Osteocyte (in vitro differentiated cells): ENCODE data around the gene CWC27. TPM values are rescaled to one million over a fixed set of nuclear protein-coding genes. Genes with fewer than 3 reads are reported as not detected.

Source experiments
- DNase-seq: peaks from one replicate; pipeline ENCODE4 v3.0.0; 2021; ENCODE audit warnings: mixed read lengths; ENCODE audit not compliant: unreplicated experiment; ENCODE audit errors: extremely low spot score
- H3K27ac Mint-ChIP-seq: one replicate; pipeline ENCODE4 v1.8.0; 2021; ENCODE audit warnings: mild to moderate bottlenecking, mixed read lengths; ENCODE audit not compliant: unreplicated experiment
- H3K27me3 Mint-ChIP-seq: one replicate; pipeline ENCODE4 v1.8.0; 2021; ENCODE audit warnings: mixed read lengths; ENCODE audit not compliant: unreplicated experiment
- H3K36me3 Mint-ChIP-seq: one replicate; pipeline ENCODE4 v1.8.0; 2021; ENCODE audit warnings: mixed read lengths; ENCODE audit not compliant: unreplicated experiment
- H3K4me1 Mint-ChIP-seq: one replicate; pipeline ENCODE4 v1.8.0; 2021; ENCODE audit warnings: mixed read lengths; ENCODE audit not compliant: unreplicated experiment
- H3K4me3 Mint-ChIP-seq: one replicate; pipeline ENCODE4 v1.8.0; 2021; ENCODE audit warnings: mild to moderate bottlenecking, moderate library complexity, mixed read lengths; ENCODE audit not compliant: unreplicated experiment
- H3K9me3 Mint-ChIP-seq: one replicate; pipeline ENCODE4 v1.8.0; 2021; ENCODE audit warnings: mixed read lengths; ENCODE audit not compliant: unreplicated experiment
- total RNA-seq: library from RNA; stranded (reverse); gene quantifications from 2 replicates; pipeline ENCODE4 v1.2.1, GENCODE V29; 2021
- TF ChIP-seq, protein P1 (sequence below): fragments of 200-600 bp; sonication (generic); IDR thresholded peaks from 2 replicates; pipeline ENCODE4 v1.5.0; 2021; ENCODE audit warnings: antibody characterized with exemption, mild to moderate bottlenecking, moderate library complexity

Gene CWC27
- total RNA-seq, 1 donor from 2014 or later = 24.7 TPM

DNA sequence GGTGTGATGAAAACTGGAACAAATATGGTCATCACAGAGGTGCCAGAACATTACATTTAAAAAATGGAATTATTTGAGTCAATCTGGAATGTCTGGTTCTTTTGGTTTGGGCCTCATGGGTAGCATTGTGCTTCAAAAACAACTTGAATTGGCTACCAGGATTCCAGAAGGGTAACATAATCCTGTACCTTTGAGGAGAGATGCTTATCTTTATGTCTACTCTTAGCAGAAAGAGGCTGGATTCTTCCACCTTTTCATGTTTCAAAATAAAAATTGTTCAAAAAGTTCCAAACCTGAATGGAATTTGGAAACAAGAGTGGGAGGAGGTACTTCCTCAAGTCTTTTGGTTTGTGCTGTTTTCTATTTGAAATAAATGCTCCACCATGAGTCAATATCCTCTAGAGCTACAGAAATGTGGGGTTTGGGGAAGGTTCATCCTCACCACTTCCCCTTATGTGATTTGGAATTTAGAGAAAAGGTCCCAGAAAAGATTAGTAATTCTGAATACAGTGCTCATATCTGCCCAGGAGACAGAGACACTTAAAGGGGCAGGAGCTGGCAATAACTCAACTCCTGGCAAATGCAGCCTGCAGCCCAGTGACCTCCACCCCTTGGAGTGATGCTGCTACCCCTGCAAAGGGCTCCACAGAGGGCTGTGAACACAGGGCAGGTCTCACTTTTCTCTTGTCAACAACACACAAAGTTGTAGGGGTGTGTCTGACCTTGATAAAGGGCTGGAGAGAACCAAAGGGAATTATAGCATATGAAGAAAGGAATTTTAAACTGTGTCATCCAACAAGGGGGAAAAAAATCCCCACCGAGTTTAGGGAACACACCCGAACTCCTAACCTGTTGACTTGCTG, 272.8 kb downstream of the CWC27 start:
- no peak overlapping the region for H3K27ac Mint-ChIP-seq
- no peaks in the 10 kb centered on the region for H3K9me3 Mint-ChIP-seq
- no peak for DNase-seq
- H3K27me3 Mint-ChIP-seq = no peaks in the 10 kb centered on the region
- peaks cover 12% of the 10 kb centered on the region for H3K4me1 Mint-ChIP-seq
- no peaks in the 10 kb centered on the region for H3K36me3 Mint-ChIP-seq
- H3K4me3 Mint-ChIP-seq = no peak overlapping the region
- TF ChIP-seq, protein P1, sequence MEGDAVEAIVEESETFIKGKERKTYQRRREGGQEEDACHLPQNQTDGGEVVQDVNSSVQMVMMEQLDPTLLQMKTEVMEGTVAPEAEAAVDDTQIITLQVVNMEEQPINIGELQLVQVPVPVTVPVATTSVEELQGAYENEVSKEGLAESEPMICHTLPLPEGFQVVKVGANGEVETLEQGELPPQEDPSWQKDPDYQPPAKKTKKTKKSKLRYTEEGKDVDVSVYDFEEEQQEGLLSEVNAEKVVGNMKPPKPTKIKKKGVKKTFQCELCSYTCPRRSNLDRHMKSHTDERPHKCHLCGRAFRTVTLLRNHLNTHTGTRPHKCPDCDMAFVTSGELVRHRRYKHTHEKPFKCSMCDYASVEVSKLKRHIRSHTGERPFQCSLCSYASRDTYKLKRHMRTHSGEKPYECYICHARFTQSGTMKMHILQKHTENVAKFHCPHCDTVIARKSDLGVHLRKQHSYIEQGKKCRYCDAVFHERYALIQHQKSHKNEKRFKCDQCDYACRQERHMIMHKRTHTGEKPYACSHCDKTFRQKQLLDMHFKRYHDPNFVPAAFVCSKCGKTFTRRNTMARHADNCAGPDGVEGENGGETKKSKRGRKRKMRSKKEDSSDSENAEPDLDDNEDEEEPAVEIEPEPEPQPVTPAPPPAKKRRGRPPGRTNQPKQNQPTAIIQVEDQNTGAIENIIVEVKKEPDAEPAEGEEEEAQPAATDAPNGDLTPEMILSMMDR = no peak

DNA sequence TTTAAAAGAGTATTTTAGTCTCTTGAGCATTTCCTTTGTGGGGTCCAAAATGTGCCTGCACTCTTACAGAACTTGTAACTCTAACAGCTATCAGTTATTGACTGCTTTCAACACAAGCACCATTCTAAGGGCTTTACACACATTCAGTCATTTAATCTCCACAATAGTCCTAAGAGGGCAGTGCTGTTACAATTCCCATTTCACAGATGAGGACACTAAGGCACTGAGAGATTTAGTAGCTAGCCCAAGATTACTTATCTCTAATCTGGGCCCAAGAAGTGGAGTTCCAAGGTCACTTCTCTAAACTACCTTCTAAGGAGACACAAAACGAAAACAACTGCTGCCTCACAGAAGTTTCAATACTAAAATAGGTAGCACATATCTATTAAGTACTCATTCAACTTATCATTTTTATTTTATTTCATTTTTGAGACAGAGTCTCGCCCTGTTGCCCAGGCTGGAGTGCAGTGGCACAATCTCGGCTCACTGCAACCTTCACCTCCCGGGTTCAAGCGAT, 275.2 kb downstream of the CWC27 start:
- no peak overlapping the region for H3K27ac Mint-ChIP-seq
- TF ChIP-seq, protein P1 = no peak

DNA sequence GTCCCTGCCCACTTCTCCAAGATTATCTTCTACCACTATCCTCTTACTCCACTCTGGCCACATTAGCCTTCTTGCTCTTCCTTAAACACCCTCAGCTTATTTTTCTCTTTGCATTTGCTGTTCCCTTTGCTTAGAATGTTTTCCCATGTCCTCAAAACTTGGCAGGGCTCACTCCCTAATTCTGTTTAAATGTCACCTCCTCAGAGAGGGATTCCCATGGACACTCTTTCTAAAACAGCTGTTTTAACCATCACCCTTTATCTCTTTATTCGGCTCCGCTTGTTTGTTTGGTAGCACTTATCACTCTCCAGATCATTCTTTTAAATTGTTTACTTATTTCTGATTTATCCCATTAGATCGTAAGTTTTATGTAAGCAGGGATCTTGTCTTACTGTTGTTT, 278.5 kb downstream of the CWC27 start:
- no peaks in the 10 kb centered on the region for H3K9me3 Mint-ChIP-seq
- no peak overlapping the region for H3K27ac Mint-ChIP-seq
- DNase-seq = no peak
- TF ChIP-seq, protein P1 = no peak
- H3K4me1 Mint-ChIP-seq = peaks cover 13% of the 10 kb centered on the region
- H3K4me3 Mint-ChIP-seq = no peak overlapping the region
- no peaks in the 10 kb centered on the region for H3K27me3 Mint-ChIP-seq
- H3K36me3 Mint-ChIP-seq = no peaks in the 10 kb centered on the region

More for the DNA sequence above, 275.2 kb downstream of the CWC27 start:
- Mint-ChIP-seq H3K36me3 (no peaks in the 10 kb centered on the region), H3K4me1 (peaks cover 3% of the 10 kb centered on the region), H3K27me3 (no peaks in the 10 kb centered on the region), H3K9me3 (no peaks in the 10 kb centered on the region), H3K4me3 (no peak overlapping the region)
- DNase-seq = no peak

DNA sequence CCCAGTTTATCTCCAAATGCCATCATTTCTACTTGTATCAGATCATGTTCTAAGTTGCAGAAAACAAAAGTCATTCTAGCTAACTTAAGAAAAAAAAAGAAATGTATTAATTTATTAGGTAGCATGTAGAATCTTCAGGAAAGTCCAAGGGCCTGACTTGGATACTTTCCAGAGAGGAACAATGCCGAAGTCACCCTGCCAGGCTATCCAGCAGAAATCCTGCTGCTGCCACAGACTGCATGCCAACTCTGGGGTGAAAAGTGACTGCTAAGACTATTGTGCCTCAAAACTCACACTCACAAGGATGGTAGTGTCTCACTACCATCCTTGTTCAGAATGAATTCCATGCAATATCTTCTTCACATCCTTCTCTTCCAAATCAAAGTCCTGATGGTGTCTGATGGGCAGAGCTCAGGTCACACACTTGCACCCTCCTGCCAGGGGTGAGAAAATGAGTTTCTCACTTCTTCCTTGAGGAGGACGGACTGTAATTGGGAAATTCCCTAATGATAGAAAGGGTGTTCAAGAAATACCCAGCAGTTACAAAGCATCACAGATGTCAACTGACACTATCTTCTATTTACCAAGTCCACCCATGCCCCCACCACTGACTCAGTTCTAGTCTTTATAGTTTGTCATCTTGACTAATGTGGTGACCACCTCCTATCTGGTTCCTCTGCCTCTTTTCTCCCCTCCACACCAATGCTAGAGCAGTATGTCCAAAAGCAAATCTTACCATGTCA, 279.4 kb downstream of the CWC27 start:
- H3K4me1 Mint-ChIP-seq = peaks cover 13% of the 10 kb centered on the region
- H3K9me3 Mint-ChIP-seq = no peaks in the 10 kb centered on the region
- DNase-seq = no peak
- no peaks in the 10 kb centered on the region for H3K36me3 Mint-ChIP-seq
- no peak overlapping the region for H3K27ac Mint-ChIP-seq
- H3K4me3 Mint-ChIP-seq = no peak overlapping the region
- no peaks in the 10 kb centered on the region for H3K27me3 Mint-ChIP-seq
- TF ChIP-seq, protein P1 = no peak

DNA sequence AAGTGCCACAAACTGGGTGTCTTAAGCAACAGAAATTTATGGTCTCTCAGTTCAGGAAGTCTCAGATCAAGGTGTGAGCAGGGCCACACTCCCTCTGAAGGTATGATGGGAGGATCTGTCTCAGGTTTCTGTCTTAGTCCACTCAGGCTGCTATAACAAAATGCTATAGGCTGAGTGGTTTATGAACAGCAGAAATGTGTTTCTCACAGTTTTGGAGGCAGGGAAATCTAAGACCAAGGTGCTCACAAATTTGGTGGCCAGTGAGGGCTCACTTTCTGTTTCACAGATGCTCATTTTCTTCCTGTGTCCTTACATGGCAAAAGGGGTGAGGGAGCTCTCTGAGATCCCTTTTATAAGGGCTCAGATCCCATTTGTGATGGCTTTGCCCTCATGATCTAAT, 281.4 kb downstream of the CWC27 start:
- no peaks in the 10 kb centered on the region for H3K27me3 Mint-ChIP-seq
- H3K27ac Mint-ChIP-seq = no peak overlapping the region
- TF ChIP-seq, protein P1 = no peak
- H3K36me3 Mint-ChIP-seq = no peaks in the 10 kb centered on the region
- H3K4me3 Mint-ChIP-seq = no peak overlapping the region
- no peak for DNase-seq
- H3K9me3 Mint-ChIP-seq = peaks cover 4% of the 10 kb centered on the region
- H3K4me1 Mint-ChIP-seq = peaks cover 13% of the 10 kb centered on the region
